HuH-7.5 (cell line): ENCODE results near the gene ACOXL.
"Not testable (repeated sequence)": the region's sequence is repeated elsewhere in the genome, so short reads cannot be mapped to it uniquely, and the experiment has no call there.

Experiments
- DNase-seq: peaks from one replicate; pipeline ENCODE4 v3.0.0; 2011; ENCODE audit warnings: low spot score

The ACOXL gene

GRCh38 chr2:111066062-111066593 is 333.8 kb downstream of the ACOXL start:
- DNase-seq, result no peak

GRCh38 chr2:111068435-111069058 is 336.2 kb downstream of the ACOXL start:
- no peak for DNase-seq

GRCh38 chr2:111069722-111070121 is 337.3 kb downstream of the ACOXL start:
- no peak for DNase-seq

GRCh38 chr2:111071600-111072171 is 339.3 kb downstream of the ACOXL start:
- no peak for DNase-seq

GRCh38 chr2:111072220-111072871 is 340.0 kb downstream of the ACOXL start:
- no peak for DNase-seq

- DNase-seq, result not testable (repeated sequence)
Measured at GRCh38 chr2:111082659-111083058, 350.3 kb downstream of the ACOXL start.

GRCh38 chr2:111091811-111092211 is 359.4 kb downstream of the ACOXL start:
- no peak for DNase-seq

- DNase-seq, result no peak
Measured at GRCh38 chr2:111094691-111095090, 362.3 kb downstream of the ACOXL start.

GRCh38 chr2:111095434-111095833 is 363.1 kb downstream of the ACOXL start:
- DNase-seq, result no peak

- no peak for DNase-seq
Measured at GRCh38 chr2:111099402-111099801, 367.0 kb downstream of the ACOXL start.

- no peak for DNase-seq
Measured at GRCh38 chr2:111100087-111100764, 367.9 kb downstream of the ACOXL start.

- no peak for DNase-seq
Measured at GRCh38 chr2:111100765-111101162, 368.4 kb downstream of the ACOXL start.

GRCh38 chr2:111101592-111101991 is 369.2 kb downstream of the ACOXL start:
- no peak for DNase-seq

GRCh38 chr2:111102216-111102615 is 369.8 kb downstream of the ACOXL start:
- DNase-seq, result no peak

GRCh38 chr2:111105926-111106325 is 373.6 kb downstream of the ACOXL start:
- DNase-seq, result no peak

- no peak for DNase-seq
Measured at GRCh38 chr2:111106706-111107105, 374.3 kb downstream of the ACOXL start.

GRCh38 chr2:111108745-111109271 is 376.4 kb downstream of the ACOXL start:
- no peak for DNase-seq

GRCh38 chr2:111111101-111111755 is 378.9 kb downstream of the ACOXL start:
- DNase-seq, result no peak

GRCh38 chr2:111113838-111114237 is 381.5 kb downstream of the ACOXL start:
- DNase-seq, result no peak

GRCh38 chr2:111116011-111116746 is 383.8 kb downstream of the ACOXL start:
- DNase-seq, result no peak
